Sigmoid colon (tissue), 7 donors: ENCODE results near the gene MEOX2. TPM values are rescaled to one million over a fixed set of nuclear protein-coding genes. Genes with fewer than 3 reads are reported as not detected.

Experiments
- DNase-seq: peaks from one replicate; pipeline ENCODE4 v3.0.0-alpha.2; 2019
- H3K27ac ChIP-seq, 4 donors: fragments of 200-600 bp; sonication (generic); one replicate each; pipeline ENCODE4 v1.5.1; 2016 to 2019; ENCODE audit warnings: mild to moderate bottlenecking in 1 of 4
- H3K27me3 ChIP-seq, 3 donors: fragments of 200-600 bp; sonication (generic); one replicate each; pipeline ENCODE4 v1.5.1; 2019; ENCODE audit warnings: mild to moderate bottlenecking in 1 of 3
- H3K36me3 ChIP-seq, 4 donors: fragments of 200-600 bp; sonication (generic); one replicate each; pipeline ENCODE4 v1.5.1; 2016 to 2019
- H3K4me1 ChIP-seq, 4 donors: fragments of 200-600 bp; sonication (generic); one replicate each; pipeline ENCODE4 v1.5.1; 2017 to 2019
- H3K4me3 ChIP-seq, 4 donors: fragments of 200-600 bp; sonication (generic); one replicate each; pipeline ENCODE4 v1.5.1; 2017 to 2019; ENCODE audit warnings: mild to moderate bottlenecking in 2 of 4, moderate library complexity in 1 of 4
- H3K9me3 ChIP-seq, 4 donors: fragments of 200-600 bp in 3 of 4; sonication (generic) in 3 of 4; one replicate each; pipeline versions ENCODE4 v1.5.1 to v1.6.1; 2013 to 2019
- CTCF ChIP-seq, 4 experiments: fragments of 450-650 bp in 3 of 4; fragments of 200-600 bp in 1 of 4; IDR thresholded peaks; one replicate each; pipeline ENCODE4 v1.5.1; 2016 to 2019; ENCODE audit warnings: antibody characterized with exemption in 4 of 4, mild to moderate bottlenecking in 3 of 4, moderate library complexity in 2 of 4
- EP300 ChIP-seq, 4 donors: sonication (generic); formaldehyde crosslinking; IDR thresholded peaks; one replicate each; pipeline ENCODE4 v1.6.1; 2017; ENCODE audit warnings: antibody characterized with exemption in 4 of 4
- POLR2A ChIP-seq, 2 donors: fragments of 450-650 bp; IDR thresholded peaks; one replicate each; pipeline ENCODE4 v1.6.1; 2016; ENCODE audit warnings: antibody characterized with exemption in 2 of 2, mild to moderate bottlenecking in 2 of 2, moderate library complexity in 2 of 2
- POLR2AphosphoS5 ChIP-seq, 4 donors: sonication (generic); formaldehyde crosslinking; IDR thresholded peaks; one replicate each; pipeline ENCODE4 v1.6.1; 2017; ENCODE audit warnings: antibody characterized with exemption in 4 of 4
- WGBS, 2 donors: extraction: QIAGEN DNeasy Blood & Tissue Kit; methylation state at CpG; one replicate each; pipeline ENCODE4 v1.1.7; 2013; 5-methylcytosine and 5-hydroxymethylcytosine counted together
- intact Hi-C: fragments of 100-400 bp; cut with DNase I; formaldehyde crosslinking; loops from one replicate; pipeline ENCODE4 v1.15.1; 2023
- polyA plus RNA-seq, 3 donors: library from polyadenylated mRNA; stranded (reverse); fragments of 200-250 nt; gene quantifications; one replicate each; pipeline ENCODE4 v1.2.3, GENCODE V29; 2013
- total RNA-seq, 4 donors: library from RNA; depleted of rRNA; stranded (reverse); fragments of >200 nt; gene quantifications; one replicate each; pipeline ENCODE4 v1.1.0, GENCODE V29; 2016
- donor health status: healthy with polysubstance abuse.
- donor health status: Bipolar disorder and iron deficiency.
- donor health status: healthy.

Gene MEOX2
- total and polyA plus RNA-seq, 7 donors = 0.23 to 9.7 (median 1.6) TPM

- TF ChIP-seq EP300 (IDR thresholded peaks at IDR 0.05) (no peak), CTCF (IDR thresholded peaks at IDR 0.05) (no peak), POLR2A (IDR thresholded peaks at IDR 0.05) (no peak), POLR2AphosphoS5 (IDR thresholded peaks at IDR 0.05) (no peak)
- WGBS, 2 donors = 88 to 94% methylated on average over 10 of the region's 10 CpGs
- H3K4me3 ChIP-seq = no peak overlapping the region
- H3K27ac ChIP-seq = no peak overlapping the region
- no peaks in the 10 kb centered on the region for H3K4me1 ChIP-seq
- no peak for DNase-seq
- intact Hi-C loops = no loop called here
- no peaks in the 10 kb centered on the region for H3K27me3 ChIP-seq
- H3K36me3 ChIP-seq = no peaks in the 10 kb centered on the region
- no peaks in the 10 kb centered on the region for H3K9me3 ChIP-seq
Measured at GRCh38 chr7:15669443-15670090, 16.9 kb downstream of the MEOX2 start.

GRCh38 chr7:15667991-15668390 lies 18.5 kb downstream of the MEOX2 start:
- H3K36me3 ChIP-seq = no peaks in the 10 kb centered on the region
- no peak overlapping the region for H3K4me3 ChIP-seq
- DNase-seq = no peak
- H3K27ac ChIP-seq = no peak overlapping the region
- intact Hi-C loops = no loop called here
- H3K4me1 ChIP-seq = no peaks in the 10 kb centered on the region
- H3K27me3 ChIP-seq = no peaks in the 10 kb centered on the region
- WGBS, 2 donors = 21 to 71% methylated on average over 5 of the region's 5 CpGs
- H3K9me3 ChIP-seq = no peaks in the 10 kb centered on the region
- no peak for TF ChIP-seq POLR2AphosphoS5 (IDR thresholded peaks at IDR 0.05)
- TF ChIP-seq CTCF (IDR thresholded peaks at IDR 0.05) = no peak
- TF ChIP-seq POLR2A (IDR thresholded peaks at IDR 0.05) = no peak
- TF ChIP-seq EP300 (IDR thresholded peaks at IDR 0.05) = no peak

- DNase-seq = no peak
- Histone ChIP-seq H3K4me3 (no peak overlapping the region), H3K9me3 (no peaks in the 10 kb centered on the region), H3K27ac (no peak overlapping the region), H3K36me3 (no peaks in the 10 kb centered on the region), H3K4me1 (no peaks in the 10 kb centered on the region), H3K27me3 (no peaks in the 10 kb centered on the region)
- 83 to 90% methylated on average over 1 of the region's 1 CpG for WGBS, 2 donors
- intact Hi-C loops = no loop called here
- TF ChIP-seq POLR2AphosphoS5 (IDR thresholded peaks at IDR 0.05) (no peak), POLR2A (IDR thresholded peaks at IDR 0.05) (no peak), EP300 (IDR thresholded peaks at IDR 0.05) (no peak), CTCF (IDR thresholded peaks at IDR 0.05) (no peak)
Measured at GRCh38 chr7:15662451-15662850, 24.0 kb downstream of the MEOX2 start.

- WGBS, 2 donors = 73 to 83% methylated on average over 3 of the region's 3 CpGs
- Histone ChIP-seq H3K9me3 (no peaks in the 10 kb centered on the region), H3K4me1 (no peaks in the 10 kb centered on the region), H3K36me3 (no peaks in the 10 kb centered on the region), H3K27me3 (no peaks in the 10 kb centered on the region), H3K27ac (no peak overlapping the region), H3K4me3 (no peak overlapping the region)
- no peak for TF ChIP-seq CTCF (IDR thresholded peaks at IDR 0.05)
- TF ChIP-seq POLR2A (IDR thresholded peaks at IDR 0.05) = no peak
- no peak for TF ChIP-seq POLR2AphosphoS5 (IDR thresholded peaks at IDR 0.05)
- TF ChIP-seq EP300 (IDR thresholded peaks at IDR 0.05) = no peak
- DNase-seq = no peak
- intact Hi-C loops = no loop called here
Measured at GRCh38 chr7:15658247-15658646, 28.2 kb downstream of the MEOX2 start.

GRCh38 chr7:15652776-15653290 lies 33.6 kb downstream of the MEOX2 start:
- WGBS, 2 donors = 53 to 65% methylated on average over 2 of the region's 2 CpGs
- intact Hi-C loops = no loop called here
- no peaks in the 10 kb centered on the region for H3K9me3 ChIP-seq
- H3K36me3 ChIP-seq = no peaks in the 10 kb centered on the region
- no peaks in the 10 kb centered on the region for H3K27me3 ChIP-seq
- TF ChIP-seq POLR2A (IDR thresholded peaks at IDR 0.05) (no peak), EP300 (IDR thresholded peaks at IDR 0.05) (no peak), CTCF (IDR thresholded peaks at IDR 0.05) (no peak), POLR2AphosphoS5 (IDR thresholded peaks at IDR 0.05) (peak in 3 of 4 donors; percentile 18 to 46 (median 46))
- H3K27ac ChIP-seq = no peak overlapping the region
- DNase-seq = no peak
- no peak overlapping the region for H3K4me3 ChIP-seq
- peaks cover 0 to 14% (median 8%) of the 10 kb centered on the region in 4 donors for H3K4me1 ChIP-seq
